Chondrocyte (in vitro differentiated cells): ENCODE data around the gene FTO. TPM values are rescaled to one million over a fixed set of nuclear protein-coding genes. Genes with fewer than 3 reads are reported as not detected.
A peak's percentile ranks its signal among the peaks of the same experiment; 100 is the strongest.

ENCODE experiments used
- DNase-seq: peaks from one replicate; pipeline ENCODE4 v3.0.0; 2021; ENCODE audit warnings: mixed read lengths, low spot score
- H3K27ac Mint-ChIP-seq: one replicate; pipeline ENCODE4 v1.8.0; 2021; ENCODE audit warnings: mild to moderate bottlenecking, moderate library complexity, mixed read lengths; ENCODE audit not compliant: unreplicated experiment
- H3K27me3 Mint-ChIP-seq: 2 replicates; pipeline ENCODE4 v1.8.0; 2021; ENCODE audit warnings: low read depth, mixed read lengths
- H3K36me3 Mint-ChIP-seq: 2 replicates; pipeline ENCODE4 v1.8.0; 2021; ENCODE audit warnings: low read depth, mixed read lengths
- H3K4me1 Mint-ChIP-seq: 2 replicates; pipeline ENCODE4 v1.8.0; 2021; ENCODE audit warnings: low read depth, mild to moderate bottlenecking, mixed read lengths
- H3K4me3 Mint-ChIP-seq: one replicate; pipeline ENCODE4 v1.8.0; 2021; ENCODE audit warnings: mild to moderate bottlenecking, moderate library complexity, mixed read lengths; ENCODE audit not compliant: unreplicated experiment
- H3K9me3 Mint-ChIP-seq: 2 replicates; pipeline ENCODE4 v1.8.0; 2021; ENCODE audit warnings: low read depth, mixed read lengths
- total RNA-seq: library from RNA; stranded (reverse); gene quantifications from 3 replicates; pipeline ENCODE4 v1.2.1, GENCODE V29; 2021
- TF ChIP-seq, protein P1 (sequence below): fragments of 200-600 bp; sonication (generic); IDR thresholded peaks from 2 replicates; pipeline ENCODE4 v1.5.0; 2021; ENCODE audit warnings: antibody characterized with exemption, mild to moderate bottlenecking, moderate library complexity

Gene FTO
- total RNA-seq, 1 donor from 2014 or later = 85.7 TPM

DNA sequence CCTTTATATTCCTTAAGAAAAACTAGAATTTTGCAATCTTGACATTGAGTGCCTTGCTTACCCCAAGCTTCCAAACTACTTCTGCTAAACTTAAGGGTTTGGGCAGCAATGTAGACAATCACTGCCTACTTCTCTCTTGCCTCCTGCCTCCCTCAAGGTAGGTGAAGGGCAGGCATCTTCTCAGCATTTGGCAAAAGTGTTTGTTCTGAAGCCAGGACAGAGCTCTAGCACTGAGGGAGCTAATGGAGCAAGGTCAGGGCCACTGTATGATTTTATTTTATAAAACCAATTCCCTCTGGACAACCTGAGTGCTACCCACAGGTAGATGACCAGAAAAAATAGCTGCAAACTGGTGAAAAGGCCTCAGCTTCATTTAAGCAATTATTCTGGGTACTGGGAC is 470.8 kb downstream of the FTO start:
- Mint-ChIP-seq H3K27ac (no peak overlapping the region), H3K4me1 (peaks cover 17% of the 10 kb centered on the region), H3K27me3 (peaks cover 34% of the 10 kb centered on the region), H3K36me3 (no peaks in the 10 kb centered on the region), H3K4me3 (no peak overlapping the region), H3K9me3 (no peaks in the 10 kb centered on the region)
- DNase-seq = no peak
- TF ChIP-seq, protein P1, sequence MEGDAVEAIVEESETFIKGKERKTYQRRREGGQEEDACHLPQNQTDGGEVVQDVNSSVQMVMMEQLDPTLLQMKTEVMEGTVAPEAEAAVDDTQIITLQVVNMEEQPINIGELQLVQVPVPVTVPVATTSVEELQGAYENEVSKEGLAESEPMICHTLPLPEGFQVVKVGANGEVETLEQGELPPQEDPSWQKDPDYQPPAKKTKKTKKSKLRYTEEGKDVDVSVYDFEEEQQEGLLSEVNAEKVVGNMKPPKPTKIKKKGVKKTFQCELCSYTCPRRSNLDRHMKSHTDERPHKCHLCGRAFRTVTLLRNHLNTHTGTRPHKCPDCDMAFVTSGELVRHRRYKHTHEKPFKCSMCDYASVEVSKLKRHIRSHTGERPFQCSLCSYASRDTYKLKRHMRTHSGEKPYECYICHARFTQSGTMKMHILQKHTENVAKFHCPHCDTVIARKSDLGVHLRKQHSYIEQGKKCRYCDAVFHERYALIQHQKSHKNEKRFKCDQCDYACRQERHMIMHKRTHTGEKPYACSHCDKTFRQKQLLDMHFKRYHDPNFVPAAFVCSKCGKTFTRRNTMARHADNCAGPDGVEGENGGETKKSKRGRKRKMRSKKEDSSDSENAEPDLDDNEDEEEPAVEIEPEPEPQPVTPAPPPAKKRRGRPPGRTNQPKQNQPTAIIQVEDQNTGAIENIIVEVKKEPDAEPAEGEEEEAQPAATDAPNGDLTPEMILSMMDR = no peak

DNA sequence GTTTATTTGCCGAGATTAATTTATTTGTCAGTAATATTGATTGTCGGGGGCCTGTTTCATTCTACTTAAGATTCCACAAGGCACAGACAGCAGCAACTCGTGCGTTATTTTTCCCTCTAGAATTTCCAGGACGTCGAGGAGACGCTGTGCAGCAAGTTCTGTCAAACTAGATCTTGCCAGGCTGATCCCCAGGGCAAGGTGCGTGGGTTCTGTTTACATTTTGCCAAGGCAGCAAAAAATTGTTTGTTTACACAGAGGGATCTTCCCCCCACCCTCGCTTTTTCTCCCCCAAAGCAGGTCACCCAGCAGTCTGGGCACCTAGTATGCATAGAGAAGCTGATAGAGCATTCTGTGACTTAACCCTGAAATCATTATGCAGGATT is 471.2 kb downstream of the FTO start:
- Mint-ChIP-seq H3K4me3 (no peak overlapping the region), H3K9me3 (no peaks in the 10 kb centered on the region), H3K27me3 (peaks cover 34% of the 10 kb centered on the region), H3K27ac (no peak overlapping the region), H3K4me1 (peaks cover 17% of the 10 kb centered on the region), H3K36me3 (no peaks in the 10 kb centered on the region)
- DNase-seq = no peak
- TF ChIP-seq, protein P1 = no peak

DNA sequence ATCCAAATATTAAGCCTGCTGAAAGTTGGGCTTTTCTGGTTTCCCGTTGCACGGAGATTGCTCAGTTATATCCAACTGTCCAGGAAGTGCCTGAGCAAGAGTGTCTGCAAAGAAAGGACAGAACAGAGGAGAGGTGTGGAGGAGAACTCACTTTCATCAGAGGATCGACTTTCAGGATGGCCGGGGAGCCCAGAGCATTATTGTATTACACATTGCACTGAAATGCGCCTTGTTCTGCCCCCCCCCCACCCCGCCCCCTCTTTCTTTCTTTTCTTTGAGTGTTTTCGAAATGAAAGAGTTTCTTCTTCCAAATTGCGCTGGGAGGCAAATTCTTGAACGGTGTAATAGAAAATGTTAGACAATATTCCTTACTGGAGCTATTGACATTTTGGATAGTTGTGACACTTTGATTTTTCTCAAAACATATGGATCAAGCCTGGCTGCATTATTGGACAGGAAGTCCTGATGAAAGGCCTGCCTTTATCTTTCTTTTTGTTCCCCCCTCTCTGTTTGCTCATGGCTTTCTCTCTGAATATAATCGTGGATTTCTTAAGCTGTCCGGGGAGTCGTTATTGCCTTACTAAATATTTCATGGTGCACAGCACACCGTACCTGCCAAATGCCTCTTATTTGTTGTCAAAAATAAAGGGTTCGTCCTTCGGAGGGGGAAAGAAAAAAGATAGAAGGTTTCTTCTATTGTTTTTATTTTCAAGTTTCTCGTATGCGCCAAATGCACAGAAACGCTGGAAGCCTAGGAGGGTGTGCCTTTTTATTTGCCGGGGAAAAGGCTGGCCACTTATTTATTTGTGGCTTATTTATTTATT is 471.8 kb downstream of the FTO start:
- Mint-ChIP-seq H3K36me3 (no peaks in the 10 kb centered on the region), H3K9me3 (peaks cover 2% of the 10 kb centered on the region), H3K4me1 (peaks cover 17% of the 10 kb centered on the region), H3K27me3 (peaks cover 30% of the 10 kb centered on the region), H3K4me3 (peak overlapping the region; percentile 52), H3K27ac (no peak overlapping the region)
- TF ChIP-seq, protein P1 = no peak
- DNase-seq = no peak

DNA sequence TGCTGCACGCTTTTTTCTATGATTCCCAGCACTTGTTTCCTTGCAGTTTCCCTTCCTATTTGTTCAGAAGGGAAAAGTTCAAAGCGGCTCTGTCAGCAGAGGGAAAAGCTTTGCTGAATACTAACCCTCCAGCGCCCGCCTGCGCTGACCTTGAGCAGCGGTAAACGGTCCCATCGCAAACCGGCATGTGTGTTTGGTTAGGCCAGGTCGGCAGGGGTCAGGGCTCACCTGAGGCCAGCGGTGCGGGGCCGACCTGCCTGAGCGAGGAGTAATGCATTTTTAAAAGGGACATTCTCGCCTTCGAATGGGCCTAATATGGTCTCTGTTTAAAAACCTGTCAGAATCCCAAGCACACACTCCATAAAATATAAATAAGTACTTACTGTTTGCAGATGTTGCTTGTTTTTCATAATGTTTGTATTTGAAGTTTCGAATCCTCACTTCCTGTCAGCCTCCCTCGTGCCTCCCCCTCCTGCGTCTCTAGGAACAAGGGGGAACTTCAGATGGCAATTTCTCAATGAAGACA is 472.5 kb downstream of the FTO start:
- Mint-ChIP-seq H3K4me1 (peaks cover 17% of the 10 kb centered on the region), H3K27ac (no peak overlapping the region), H3K27me3 (peaks cover 29% of the 10 kb centered on the region), H3K36me3 (no peaks in the 10 kb centered on the region), H3K9me3 (peaks cover 2% of the 10 kb centered on the region), H3K4me3 (no peak overlapping the region)
- TF ChIP-seq, protein P1 = no peak
- DNase-seq = no peak

DNA sequence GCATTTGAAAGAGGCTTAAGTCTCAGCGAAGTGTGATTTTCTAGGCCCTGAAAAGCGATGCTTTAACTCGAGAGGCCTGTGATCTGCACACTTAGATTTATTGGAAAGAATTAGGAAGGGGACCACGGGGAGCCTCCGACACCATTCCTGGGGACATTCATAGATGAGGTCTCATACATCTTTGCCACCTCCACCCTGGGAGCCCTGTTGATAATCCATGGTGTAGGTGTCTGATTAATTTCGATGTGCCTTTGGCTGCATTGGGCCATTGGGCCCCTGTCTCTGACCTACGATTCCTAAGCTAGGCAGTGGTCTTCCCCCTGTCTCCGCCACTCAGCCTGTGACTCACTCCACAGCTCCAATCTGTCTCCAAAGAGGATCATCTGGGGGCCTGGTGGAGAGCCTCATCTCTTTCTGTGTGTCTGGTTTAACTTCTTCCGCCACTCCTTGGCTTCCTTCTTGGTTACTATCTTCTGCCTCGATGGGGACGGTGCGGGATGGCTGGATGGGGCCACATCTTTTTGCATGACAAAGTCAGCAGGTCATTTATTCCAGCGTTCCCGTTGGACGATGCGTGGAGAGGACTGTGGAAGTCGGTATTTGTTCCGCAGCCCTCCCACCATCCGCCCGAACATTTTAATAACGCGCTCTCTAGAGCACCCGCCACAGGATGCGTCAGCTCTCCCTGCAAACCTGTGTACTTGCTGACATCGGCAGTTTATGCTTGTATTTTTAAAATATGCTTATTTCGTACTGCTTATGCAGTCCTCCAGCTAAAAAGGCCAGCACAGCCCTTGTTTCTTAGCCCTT is 473.3 kb downstream of the FTO start:
- Mint-ChIP-seq H3K27ac (no peak overlapping the region), H3K27me3 (peaks cover 26% of the 10 kb centered on the region), H3K36me3 (no peaks in the 10 kb centered on the region), H3K4me3 (no peak overlapping the region), H3K4me1 (peaks cover 10% of the 10 kb centered on the region), H3K9me3 (peaks cover 2% of the 10 kb centered on the region)
- TF ChIP-seq, protein P1 = no peak
- DNase-seq = no peak
